Coronary artery (tissue), 2 donors: ENCODE data around the gene JKAMP.
"Not testable (repeated sequence)": the region's sequence is repeated elsewhere in the genome, so short reads cannot be mapped to it uniquely, and the experiment has no call there.

ENCODE experiments used
- DNase-seq: peaks from one replicate; pipeline ENCODE4 v3.0.0-alpha.2; 2017; ENCODE audit warnings: low spot score
- H3K27ac ChIP-seq, 2 donors: fragments of 200-600 bp; sonication (generic); one replicate each; pipeline ENCODE4 v1.5.1; 2016 to 2019
- H3K4me3 ChIP-seq: fragments of 200-600 bp; sonication (generic); 2 replicates; pipeline ENCODE4 v1.5.1; 2016; ENCODE audit warnings: mild to moderate bottlenecking, moderate library complexity
- TF ChIP-seq, protein P1 (sequence below): fragments of 200-600 bp; sonication (generic); IDR thresholded peaks from one replicate; pipeline ENCODE4 v1.5.1; 2019; ENCODE audit warnings: antibody characterized with exemption

JKAMP gene, protein sequence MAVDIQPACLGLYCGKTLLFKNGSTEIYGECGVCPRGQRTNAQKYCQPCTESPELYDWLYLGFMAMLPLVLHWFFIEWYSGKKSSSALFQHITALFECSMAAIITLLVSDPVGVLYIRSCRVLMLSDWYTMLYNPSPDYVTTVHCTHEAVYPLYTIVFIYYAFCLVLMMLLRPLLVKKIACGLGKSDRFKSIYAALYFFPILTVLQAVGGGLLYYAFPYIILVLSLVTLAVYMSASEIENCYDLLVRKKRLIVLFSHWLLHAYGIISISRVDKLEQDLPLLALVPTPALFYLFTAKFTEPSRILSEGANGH

DNA sequence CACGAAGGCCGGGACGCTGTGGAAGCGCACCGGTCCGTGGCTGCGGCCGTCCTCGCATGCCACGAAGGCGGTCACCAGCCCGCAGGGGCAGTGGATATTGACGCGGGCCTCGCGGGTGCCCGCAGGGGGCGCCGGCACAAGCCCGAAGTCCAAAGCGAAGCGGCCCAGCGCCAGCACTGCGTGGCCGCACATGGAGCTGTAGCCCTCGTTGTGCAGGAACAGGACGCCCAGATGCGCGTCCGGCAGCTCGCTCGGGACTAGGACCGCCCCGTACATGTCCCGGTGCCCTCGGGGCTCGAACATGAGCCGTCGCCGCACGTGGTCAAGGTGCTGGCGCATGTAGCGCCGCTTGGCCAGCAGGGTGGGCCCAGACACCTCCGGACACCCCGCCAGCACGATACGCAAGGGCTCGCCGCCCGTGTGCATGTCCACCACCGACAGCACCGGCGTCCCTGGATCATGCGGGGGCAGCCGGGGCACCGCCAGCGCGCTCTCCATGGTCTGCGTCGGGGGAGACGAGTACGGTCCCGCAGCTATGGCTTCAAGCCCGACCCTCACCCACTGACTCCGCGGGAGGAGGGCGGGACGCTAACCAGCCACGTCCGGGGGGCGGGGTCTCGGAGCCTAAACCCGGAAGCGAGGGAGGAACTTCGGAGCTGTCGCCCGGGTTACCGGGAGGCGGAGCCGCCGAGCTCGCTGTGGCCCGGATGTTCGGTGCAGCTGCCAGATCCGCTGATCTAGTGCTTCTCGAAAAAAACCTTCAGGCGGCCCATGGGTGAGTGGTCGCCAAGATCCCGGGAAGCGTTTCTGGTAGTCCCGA lies at the start of gene JKAMP, which contains the start of gene L3HYPDH:
JKAMP (plus strand) TSS at position 699 of the 820 bp plus-strand sequence; CDS start at position 772, 73 bp downstream.
L3HYPDH (minus strand) TSS at position 590 of the 820 bp plus-strand sequence; CDS start at position 498, 92 bp downstream.
- Histone ChIP-seq H3K4me3 (peak within 1 kb of the TSS; percentile 94), H3K27ac (peak within 1 kb of the TSS; percentile 96)
- peak; percentile 97 for DNase-seq
- TF ChIP-seq, protein P1, sequence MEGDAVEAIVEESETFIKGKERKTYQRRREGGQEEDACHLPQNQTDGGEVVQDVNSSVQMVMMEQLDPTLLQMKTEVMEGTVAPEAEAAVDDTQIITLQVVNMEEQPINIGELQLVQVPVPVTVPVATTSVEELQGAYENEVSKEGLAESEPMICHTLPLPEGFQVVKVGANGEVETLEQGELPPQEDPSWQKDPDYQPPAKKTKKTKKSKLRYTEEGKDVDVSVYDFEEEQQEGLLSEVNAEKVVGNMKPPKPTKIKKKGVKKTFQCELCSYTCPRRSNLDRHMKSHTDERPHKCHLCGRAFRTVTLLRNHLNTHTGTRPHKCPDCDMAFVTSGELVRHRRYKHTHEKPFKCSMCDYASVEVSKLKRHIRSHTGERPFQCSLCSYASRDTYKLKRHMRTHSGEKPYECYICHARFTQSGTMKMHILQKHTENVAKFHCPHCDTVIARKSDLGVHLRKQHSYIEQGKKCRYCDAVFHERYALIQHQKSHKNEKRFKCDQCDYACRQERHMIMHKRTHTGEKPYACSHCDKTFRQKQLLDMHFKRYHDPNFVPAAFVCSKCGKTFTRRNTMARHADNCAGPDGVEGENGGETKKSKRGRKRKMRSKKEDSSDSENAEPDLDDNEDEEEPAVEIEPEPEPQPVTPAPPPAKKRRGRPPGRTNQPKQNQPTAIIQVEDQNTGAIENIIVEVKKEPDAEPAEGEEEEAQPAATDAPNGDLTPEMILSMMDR = no peak

DNA sequence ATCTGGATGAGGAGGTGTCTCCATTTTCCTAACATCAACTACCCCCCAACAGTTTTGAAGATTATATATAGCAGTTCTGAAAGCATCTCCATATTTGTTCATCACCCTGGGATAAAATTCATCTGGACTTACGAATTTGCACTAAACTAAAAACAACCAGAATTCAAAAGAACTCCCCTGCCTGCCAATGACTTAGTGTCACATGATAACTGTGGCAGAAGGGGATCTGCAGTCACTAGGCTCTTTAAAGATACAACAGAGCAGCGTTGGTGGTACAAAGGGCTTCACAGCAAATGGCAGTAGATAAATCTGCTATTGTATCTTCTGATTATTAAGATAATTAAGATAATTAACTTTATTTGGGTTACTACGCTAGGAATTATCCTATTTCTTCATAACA lies 49.2 kb upstream of the JKAMP start:
- peak overlapping the region; percentile 28 to 50 for H3K27ac ChIP-seq
- H3K4me3 ChIP-seq = no peak overlapping the region
- no peak for DNase-seq
- TF ChIP-seq, protein P1 = no peak

DNA sequence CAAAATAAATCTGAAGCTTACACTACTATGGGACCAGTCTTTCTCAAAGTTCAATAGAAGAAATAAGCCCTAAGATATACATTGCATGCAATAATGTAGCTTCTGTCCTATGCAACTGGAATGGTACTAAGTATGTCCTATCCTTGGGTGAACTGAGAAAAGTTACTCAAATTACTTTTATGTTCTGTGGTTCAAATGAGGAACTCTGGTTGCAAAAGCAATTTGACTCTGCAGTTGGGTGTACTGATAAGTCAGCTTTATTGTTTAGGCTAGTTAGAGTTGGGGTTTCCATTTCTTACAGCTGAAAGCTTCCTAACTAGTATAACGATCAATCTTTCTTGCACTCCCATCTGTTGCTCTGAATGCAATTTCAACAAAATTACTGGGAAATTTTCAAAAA lies 48.3 kb upstream of the JKAMP start:
- no peak overlapping the region for H3K4me3 ChIP-seq
- TF ChIP-seq, protein P1 = no peak
- no peak for DNase-seq
- H3K27ac ChIP-seq = peak overlapping the region; percentile 39 to 50

GRCh38 chr14:59438195-59438647 lies 46.1 kb upstream of the JKAMP start:
- DNase-seq = no peak
- TF ChIP-seq, protein P1 = no peak
- no peak overlapping the region for H3K4me3 ChIP-seq
- peak overlapping the region; percentile 63 to 76 for H3K27ac ChIP-seq

- TF ChIP-seq, protein P1 = no peak
- H3K27ac ChIP-seq = peak overlapping the region; percentile 63 to 76
- no peak for DNase-seq
- H3K4me3 ChIP-seq = no peak overlapping the region
These were observed 44.9 kb upstream of the JKAMP start for GRCh38 chr14:59439256-59439965.

- H3K27ac ChIP-seq, DNase-seq, H3K4me3 ChIP-seq: not testable (repeated sequence)
These were observed 35.6 kb upstream of the JKAMP start for GRCh38 chr14:59448673-59449072.

GRCh38 chr14:59450716-59451115 lies 33.6 kb upstream of the JKAMP start:
- no peak for DNase-seq

More at GRCh38 chr14:59450716-59451115, 33.6 kb upstream of the JKAMP start:
- TF ChIP-seq, protein P1 = no peak
- Histone ChIP-seq H3K27ac (no peak overlapping the region), H3K4me3 (no peak overlapping the region)
